HG03103 (cell line): Measurements from ENCODE around the gene NBAS.
"Not testable (repeated sequence)": the region's sequence is repeated elsewhere in the genome, so short reads cannot be mapped to it uniquely, and the experiment has no call there.

Experiments used
- ATAC-seq: cut with Tn5 transposase; IDR thresholded peaks from one replicate; pipeline ENCODE4 v1.9.1; 2021; ENCODE audit warnings: low read depth; ENCODE audit not compliant: unreplicated experiment

NBAS gene

DNA sequence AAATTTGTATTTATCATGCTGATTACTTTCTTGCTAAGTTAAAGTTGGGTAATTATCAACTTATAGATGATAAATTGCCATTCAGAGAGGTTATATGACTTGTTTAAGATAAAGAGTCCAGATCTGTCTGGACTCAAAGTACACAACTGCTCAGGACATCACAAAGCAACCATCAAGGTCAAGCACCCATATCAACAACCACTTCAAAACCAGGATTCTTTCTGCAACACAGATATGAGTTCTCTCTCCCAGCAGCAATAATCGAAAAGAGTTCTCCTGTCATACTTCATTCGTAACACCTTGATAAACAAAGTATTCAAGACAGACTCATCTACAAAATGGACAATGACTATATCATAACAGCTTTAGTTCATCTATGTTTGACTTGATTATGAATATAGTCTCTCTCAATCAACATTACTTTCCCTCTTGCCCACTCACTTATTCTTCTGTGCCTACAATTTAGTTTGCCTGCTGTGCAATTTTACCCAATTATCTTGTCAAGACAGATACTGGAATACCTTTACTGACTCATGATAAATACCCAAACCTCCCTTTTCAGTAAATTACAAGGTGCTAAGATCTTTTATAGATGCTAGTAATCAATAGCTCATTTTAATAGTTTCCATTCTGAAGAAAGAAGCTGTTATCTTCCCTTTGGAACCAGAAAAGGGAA, 281.8 kb downstream of the NBAS start:
- no peak for ATAC-seq

GRCh38 chr2:15278296-15278695, 282.8 kb downstream of the NBAS start:
- no peak for ATAC-seq

DNA sequence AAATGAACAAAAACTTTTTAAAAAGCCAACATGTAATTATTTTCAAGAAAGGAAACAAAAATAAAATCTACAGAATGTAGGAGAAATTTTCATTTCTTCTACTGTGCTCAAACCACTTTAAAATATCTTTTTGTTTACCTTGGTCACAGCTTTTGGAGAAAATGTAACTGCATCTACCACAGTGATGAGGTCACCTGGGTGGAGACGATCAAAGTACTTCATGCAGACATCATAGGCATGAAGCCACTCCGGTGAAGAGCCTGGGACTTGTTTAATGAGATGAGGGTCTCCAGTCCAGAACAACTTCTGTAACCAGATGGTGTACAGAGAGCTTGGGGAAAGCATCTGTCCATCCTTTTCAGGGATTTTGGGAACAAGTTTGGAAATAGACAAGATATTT, 285.8 kb downstream of the NBAS start:
- ATAC-seq = no peak

GRCh38 chr2:15273452-15273851, 287.7 kb downstream of the NBAS start:
- no peak for ATAC-seq

- ATAC-seq = no peak
Observed at GRCh38 chr2:15272942-15273341, 288.2 kb downstream of the NBAS start.

DNA sequence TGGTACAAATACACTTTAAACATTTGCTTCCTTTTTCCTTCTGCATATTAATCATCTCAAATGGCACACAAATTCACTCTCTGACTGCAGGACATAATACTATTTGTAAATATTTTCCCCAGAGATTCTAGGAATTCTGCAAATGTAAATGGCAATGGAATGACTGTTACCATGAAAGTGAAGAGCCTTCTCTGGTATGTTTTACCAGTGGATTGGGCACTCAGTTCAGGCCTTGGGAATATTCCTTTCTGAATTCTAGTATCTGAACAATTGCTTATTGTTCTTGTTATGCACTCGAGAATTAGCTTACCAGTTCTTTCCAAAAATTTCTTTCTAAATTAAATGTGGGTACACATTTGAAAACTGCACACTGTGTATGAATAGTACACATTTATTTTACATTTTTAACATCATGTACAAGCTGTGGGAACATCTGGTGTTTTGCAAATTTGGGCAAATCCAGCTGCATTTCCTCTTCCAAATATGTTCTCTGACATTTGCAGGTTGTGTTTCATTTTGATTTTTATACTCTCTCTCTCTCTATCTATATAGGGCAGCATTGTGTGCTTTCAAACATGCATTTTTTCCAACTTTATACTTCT, 289.1 kb downstream of the NBAS start:
- ATAC-seq = no peak

- no peak for ATAC-seq
Observed at GRCh38 chr2:15271276-15271675, 289.9 kb downstream of the NBAS start.

GRCh38 chr2:15269043-15269442, 292.1 kb downstream of the NBAS start:
- ATAC-seq = no peak

DNA sequence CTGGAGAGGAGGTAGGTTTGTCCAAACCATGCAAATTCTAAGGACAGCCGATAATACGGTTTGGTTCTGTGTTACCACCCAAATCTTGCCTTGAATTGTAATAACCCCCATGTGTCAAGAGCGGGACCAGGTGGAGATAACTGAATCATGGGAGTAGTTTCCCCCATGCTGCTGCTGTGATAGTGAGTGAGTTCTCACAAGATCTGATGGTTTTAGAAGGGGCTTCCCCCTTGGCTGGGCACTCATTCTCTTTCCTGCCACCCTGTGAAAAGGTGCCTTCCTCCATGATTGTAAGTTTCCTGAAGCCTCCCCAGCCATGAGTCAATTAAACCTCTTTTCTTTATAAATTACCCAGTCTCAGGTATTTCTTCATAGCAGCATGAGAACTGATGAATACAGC, 295.2 kb downstream of the NBAS start:
- ATAC-seq = no peak

GRCh38 chr2:15263976-15264685, 297.0 kb downstream of the NBAS start:
- ATAC-seq = no peak

- ATAC-seq = no peak
Observed at GRCh38 chr2:15262792-15263191, 298.3 kb downstream of the NBAS start.

GRCh38 chr2:15260835-15261234, 300.3 kb downstream of the NBAS start:
- no peak for ATAC-seq

GRCh38 chr2:15260196-15260595, 300.9 kb downstream of the NBAS start:
- no peak for ATAC-seq

- no peak for ATAC-seq
Observed at GRCh38 chr2:15259356-15259756, 301.8 kb downstream of the NBAS start.

GRCh38 chr2:15258385-15258784, 302.7 kb downstream of the NBAS start:
- not testable (repeated sequence) for ATAC-seq

DNA sequence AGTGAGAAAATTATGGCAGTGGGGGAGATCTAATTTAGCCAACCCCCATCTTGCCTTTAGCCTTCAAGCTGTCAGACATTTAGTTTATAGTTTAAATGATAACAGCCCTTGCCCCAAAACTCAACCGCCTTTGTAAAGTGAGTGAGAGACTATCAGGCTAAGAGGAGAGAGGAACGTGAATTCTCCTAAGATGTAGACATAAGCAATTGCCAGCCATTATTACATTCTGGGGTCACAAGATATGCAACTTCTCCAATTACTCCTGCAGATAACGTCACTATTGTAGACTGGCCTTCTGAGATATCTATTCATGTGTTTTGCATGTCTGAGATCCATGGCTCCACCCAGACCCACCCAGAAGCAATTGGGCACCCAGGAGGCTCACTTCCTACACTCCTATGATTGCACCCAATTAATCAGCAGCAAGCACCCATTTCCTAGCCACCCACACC, 307.3 kb downstream of the NBAS start:
- no peak for ATAC-seq

DNA sequence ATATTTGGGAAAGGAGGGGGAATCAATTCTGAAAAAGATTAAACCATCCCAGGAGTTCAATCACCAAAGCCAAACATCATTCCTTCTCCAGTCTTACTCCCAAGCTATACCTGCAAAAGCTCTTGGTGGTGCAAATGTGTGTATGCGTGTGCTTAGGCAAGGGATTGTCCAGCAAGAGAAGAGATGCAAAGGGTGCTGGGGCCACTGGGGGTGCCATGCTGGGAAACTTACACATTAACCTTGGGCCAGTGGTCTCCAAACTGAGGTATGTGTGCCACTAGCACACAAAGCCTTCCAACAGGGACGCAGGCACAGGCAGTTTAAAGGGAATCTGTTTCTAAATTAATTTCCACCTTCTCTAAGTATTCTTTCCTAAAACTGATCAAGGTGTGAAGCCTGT, 307.9 kb downstream of the NBAS start:
- ATAC-seq = no peak

DNA sequence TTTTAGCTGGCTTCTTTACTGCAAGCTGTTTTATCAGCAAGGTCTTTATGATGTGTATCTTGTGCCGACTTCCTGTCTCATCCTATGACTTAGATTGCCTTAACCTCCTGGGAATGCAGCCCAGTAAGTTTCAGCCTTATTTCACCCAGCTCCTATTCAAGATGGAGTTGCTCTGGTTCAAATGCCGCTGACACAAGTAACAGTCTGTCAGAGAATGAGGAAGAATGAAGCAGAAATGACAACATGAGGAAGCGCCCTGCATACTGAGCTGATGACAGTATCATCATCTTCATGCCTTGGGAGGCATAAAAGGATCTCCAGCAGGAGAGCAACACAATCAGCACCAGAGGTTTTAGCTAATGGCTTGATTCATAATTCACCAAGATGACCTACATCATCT, 309.4 kb downstream of the NBAS start:
- no peak for ATAC-seq

DNA sequence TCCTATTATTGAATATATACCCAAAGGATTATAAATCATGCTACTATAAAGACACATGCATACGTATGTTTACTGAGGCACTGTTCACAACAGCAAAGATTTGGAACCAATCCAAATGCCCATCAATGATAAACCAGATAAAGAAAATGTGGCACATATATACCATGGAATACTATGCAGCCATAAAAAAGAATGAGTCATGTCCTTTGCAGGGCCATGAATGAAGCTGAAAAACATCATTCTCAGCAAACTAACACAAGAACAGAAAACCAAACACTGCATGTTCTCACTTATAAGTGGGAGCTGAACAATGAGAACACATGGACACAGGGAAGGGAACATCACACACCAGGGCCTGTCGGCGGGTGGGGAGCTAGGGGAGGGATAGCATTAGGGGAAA, 310.2 kb downstream of the NBAS start:
- not testable (repeated sequence) for ATAC-seq

GRCh38 chr2:15246870-15247269, 314.3 kb downstream of the NBAS start:
- ATAC-seq = no peak

DNA sequence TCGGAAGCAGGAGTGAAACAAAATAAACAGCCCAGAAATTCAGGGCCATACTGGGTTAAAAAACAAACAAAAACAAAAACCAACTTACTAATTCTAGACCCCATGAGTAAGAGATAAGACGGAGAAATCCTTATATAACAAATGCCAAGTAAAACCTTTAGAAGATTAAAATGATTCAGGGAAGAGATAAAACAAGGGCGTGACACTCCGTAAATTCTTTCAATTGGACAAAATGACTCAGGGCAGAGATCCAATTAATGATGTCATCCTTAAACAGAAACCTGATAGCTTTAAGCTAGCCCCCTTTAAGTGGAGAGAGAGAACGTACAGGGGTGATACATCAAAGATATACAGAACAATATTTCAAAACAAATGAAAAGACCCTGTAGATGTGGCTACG, 317.4 kb downstream of the NBAS start:
- no peak for ATAC-seq

- ATAC-seq = no peak
Observed at GRCh38 chr2:15242936-15243461, 318.1 kb downstream of the NBAS start.
